ENCODE measurements around the gene EDDM3A.
"Not testable (repeated sequence)": the region's sequence is repeated elsewhere in the genome, so short reads cannot be mapped to it uniquely, and the experiment has no call there.

Gene EDDM3A, protein sequence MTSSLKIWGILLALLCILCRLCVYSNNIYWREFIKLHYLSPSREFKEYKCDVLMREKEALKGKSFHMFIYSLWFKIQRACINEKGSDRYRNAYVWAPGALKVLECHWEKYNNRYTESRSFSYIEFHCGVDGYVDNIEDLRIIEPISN

GRCh38 chr14:20745571-20746358, at the start of gene EDDM3A:
Gene EDDM3A (plus strand): TSS chr14:20745887. CDS start chr14:20747581, 1,694 bp downstream.
- ChIA-PET CTCF (interaction anchor here (1.0 to 1.7 kb wide), 7 partner anchors 9 to 347 kb away, joined by 3 to 6 read pairs (median 4); no protein-coding TSS in a partner anchor), POLR2A (no interaction called here)
- DNase-seq (ENCODE audit: extremely low spot score) = no peak
- TF ChIP-seq, protein P1, sequence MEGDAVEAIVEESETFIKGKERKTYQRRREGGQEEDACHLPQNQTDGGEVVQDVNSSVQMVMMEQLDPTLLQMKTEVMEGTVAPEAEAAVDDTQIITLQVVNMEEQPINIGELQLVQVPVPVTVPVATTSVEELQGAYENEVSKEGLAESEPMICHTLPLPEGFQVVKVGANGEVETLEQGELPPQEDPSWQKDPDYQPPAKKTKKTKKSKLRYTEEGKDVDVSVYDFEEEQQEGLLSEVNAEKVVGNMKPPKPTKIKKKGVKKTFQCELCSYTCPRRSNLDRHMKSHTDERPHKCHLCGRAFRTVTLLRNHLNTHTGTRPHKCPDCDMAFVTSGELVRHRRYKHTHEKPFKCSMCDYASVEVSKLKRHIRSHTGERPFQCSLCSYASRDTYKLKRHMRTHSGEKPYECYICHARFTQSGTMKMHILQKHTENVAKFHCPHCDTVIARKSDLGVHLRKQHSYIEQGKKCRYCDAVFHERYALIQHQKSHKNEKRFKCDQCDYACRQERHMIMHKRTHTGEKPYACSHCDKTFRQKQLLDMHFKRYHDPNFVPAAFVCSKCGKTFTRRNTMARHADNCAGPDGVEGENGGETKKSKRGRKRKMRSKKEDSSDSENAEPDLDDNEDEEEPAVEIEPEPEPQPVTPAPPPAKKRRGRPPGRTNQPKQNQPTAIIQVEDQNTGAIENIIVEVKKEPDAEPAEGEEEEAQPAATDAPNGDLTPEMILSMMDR (IDR thresholded peaks at IDR 0.05; ENCODE audit: control extremely low read depth, extremely low read depth, low read depth, missing control alignments) = no peak

GRCh38 chr14:20696764-20697163, 48.9 kb upstream of the EDDM3A start:
- TF ChIP-seq, protein P1 (IDR thresholded peaks at IDR 0.05; ENCODE audit: control extremely low read depth, extremely low read depth, low read depth, missing control alignments) = no peak
- POLR2A ChIA-PET = interaction anchor here (0.7 kb wide), 1 partner anchor 31 kb away, joined by 3 read pairs; no protein-coding TSS in a partner anchor
- DNase-seq (ENCODE audit: extremely low spot score) = no peak
- CTCF ChIA-PET = interaction anchor here (0.7 to 8.8 kb wide), 31 partner anchors 8 to 318 kb away, joined by 3 to 128 read pairs (median 3); partner anchors contain the start of gene ANG

- CTCF ChIA-PET = interaction anchor here (0.7 to 8.8 kb wide), 34 partner anchors 9 to 317 kb away, joined by 3 to 128 read pairs (median 4); partner anchors contain the start of gene ANG
- POLR2A ChIA-PET = no interaction called here
- TF ChIP-seq, protein P1 (IDR thresholded peaks at IDR 0.05; ENCODE audit: control extremely low read depth, extremely low read depth, low read depth, missing control alignments) = peak; percentile 84
- peak; percentile 61 for DNase-seq (ENCODE audit: extremely low spot score)
Observed at GRCh38 chr14:20697273-20698017, 48.2 kb upstream of the EDDM3A start.

- POLR2A ChIA-PET = no interaction called here
- TF ChIP-seq, protein P1 (IDR thresholded peaks at IDR 0.05; ENCODE audit: control extremely low read depth, extremely low read depth, low read depth, missing control alignments) = no peak
- DNase-seq (ENCODE audit: extremely low spot score) = no peak
- CTCF ChIA-PET = interaction anchor here (0.7 to 8.8 kb wide), 15 partner anchors 10 to 370 kb away, joined by 3 to 128 read pairs (median 4); partner anchors contain the start of gene RNASE4
Observed at GRCh38 chr14:20698018-20698329, 47.7 kb upstream of the EDDM3A start.

DNA sequence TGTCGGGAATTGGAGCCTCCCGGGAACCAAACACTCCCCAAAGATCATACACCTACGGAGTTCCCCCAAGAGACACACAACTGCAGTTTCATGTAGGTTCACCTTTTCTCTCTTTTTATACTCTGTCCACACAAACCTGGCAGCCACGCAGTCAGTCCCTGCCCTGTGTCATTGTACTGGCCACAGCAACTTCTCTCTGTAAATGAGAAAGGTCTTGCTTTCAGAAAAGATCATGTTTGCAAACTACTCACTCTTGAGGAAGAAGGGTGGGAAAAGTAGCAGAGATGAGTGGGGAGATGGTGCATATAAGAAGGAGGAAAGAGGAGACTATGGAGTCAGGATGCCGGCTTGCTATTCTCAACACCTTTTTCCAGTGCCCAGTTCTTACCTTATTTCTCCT, 46.8 kb upstream of the EDDM3A start:
- CTCF ChIA-PET = interaction anchor here (0.7 to 8.8 kb wide), 15 partner anchors 9 to 371 kb away, joined by 3 to 128 read pairs (median 4); partner anchors contain the start of gene RNASE4
- POLR2A ChIA-PET = no interaction called here
- DNase-seq (ENCODE audit: extremely low spot score) = no peak
- TF ChIP-seq, protein P1 (IDR thresholded peaks at IDR 0.05; ENCODE audit: control extremely low read depth, extremely low read depth, low read depth, missing control alignments) = no peak

DNA sequence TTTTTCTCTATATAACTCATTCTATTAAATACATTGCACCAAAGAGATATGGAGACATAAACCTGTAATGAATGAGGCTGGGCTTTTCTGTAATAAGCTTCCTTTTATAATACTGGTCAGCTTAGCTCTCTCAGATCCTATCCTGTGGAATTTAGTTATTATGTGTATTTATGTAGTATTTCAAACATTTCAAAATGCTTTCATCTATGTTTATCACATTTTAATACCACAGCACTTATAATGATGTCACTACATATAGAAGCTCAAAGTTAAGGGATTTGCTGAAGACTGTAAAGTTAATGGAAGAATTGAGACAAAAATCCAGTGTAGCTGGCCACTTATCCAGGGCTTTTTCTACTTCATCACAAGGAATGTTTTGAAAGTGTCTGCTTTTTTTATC, 45.8 kb upstream of the EDDM3A start:
- ChIA-PET POLR2A (no interaction called here), CTCF (interaction anchor here (0.7 to 2.9 kb wide), 9 partner anchors 8 to 273 kb away, joined by 3 to 15 read pairs (median 4); no protein-coding TSS in a partner anchor)
- TF ChIP-seq, protein P1 (IDR thresholded peaks at IDR 0.05; ENCODE audit: control extremely low read depth, extremely low read depth, low read depth, missing control alignments) = no peak
- DNase-seq (ENCODE audit: extremely low spot score) = no peak

DNA sequence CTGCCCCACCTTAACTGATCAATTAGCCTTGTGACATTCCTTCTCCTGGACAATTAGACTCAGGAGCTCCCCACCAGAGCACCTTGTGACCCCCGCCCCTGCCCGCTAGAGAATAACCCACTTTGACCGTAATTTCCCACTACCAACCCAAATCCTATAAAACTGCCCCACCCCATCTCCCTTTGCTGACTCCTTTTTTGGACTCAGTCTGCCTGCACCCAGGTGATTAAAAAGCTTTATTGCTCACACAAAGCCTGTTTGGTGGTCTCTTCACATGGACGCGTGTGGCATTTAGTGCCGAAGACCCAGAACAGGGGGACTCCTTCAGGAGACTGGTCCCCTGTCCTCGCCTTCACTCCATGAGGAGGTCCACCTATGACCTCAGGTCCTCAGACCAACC, 44.7 kb upstream of the EDDM3A start:
- POLR2A ChIA-PET = not testable (repeated sequence)

More for the DNA sequence above, 44.7 kb upstream of the EDDM3A start:
- CTCF ChIA-PET = interaction anchor here (1.0 to 2.9 kb wide), 4 partner anchors 9 to 158 kb away, joined by 3 to 15 read pairs (median 8); no protein-coding TSS in a partner anchor
- not testable (repeated sequence) for DNase-seq (ENCODE audit: extremely low spot score)
